ENCODE measurements around the gene LARP7.
A peak's percentile ranks its signal among the peaks of the same experiment; 100 is the strongest.

Gene LARP7

DNA sequence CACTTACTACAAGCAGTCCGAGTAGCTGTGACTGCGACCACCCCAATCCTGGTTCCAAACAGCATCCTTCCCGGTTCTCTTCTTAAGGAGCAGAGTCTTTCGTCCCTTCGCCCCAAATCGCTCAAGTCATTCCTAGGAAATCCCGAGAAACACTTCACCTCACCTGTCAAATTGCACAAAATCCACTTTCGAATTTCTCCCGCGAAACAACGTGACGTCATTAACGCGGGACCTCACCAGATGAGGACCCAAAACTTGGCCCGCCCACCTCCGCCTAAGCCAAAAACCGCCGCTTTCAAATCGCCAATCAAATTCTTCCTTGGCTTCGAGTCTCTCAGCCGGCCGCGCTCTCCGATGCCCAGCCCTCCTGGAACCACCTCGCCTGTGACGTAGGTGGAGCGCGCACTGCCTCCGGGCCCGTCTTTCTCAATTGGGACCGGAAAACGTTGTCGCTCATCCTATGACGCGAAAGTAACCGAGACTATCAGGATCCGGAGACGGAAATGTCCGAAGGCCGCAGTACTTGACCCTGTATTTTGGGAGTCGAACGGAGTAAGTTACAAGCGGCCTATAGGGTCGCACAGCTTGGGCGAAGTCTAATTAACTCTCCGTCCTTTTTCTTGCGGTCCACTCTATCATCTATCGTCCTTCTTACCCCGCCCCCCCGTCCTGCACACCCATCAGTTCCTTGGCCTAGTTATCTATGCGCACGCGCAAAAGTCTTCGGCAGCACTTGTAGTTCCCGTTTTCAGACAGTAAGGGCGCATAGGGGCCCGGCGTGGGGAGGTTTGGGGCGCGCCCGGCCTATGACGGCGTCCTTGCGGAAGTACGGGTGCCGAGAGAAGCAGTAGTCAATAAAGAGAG lies at the start of gene LARP7, which contains the start of gene ZGRF1:
Gene LARP7 (plus strand): TSS at position 456 of the 864 bp plus-strand sequence. CDS start 7,527 bp downstream, outside the sequence.
Gene ZGRF1 (minus strand): TSS at position 222 of the 864 bp plus-strand sequence. CDS start 3,733 bp downstream, outside the sequence.
- DNase-seq (ENCODE audit: low read depth), result peak; percentile 98
- TF ChIP-seq MYC (IDR thresholded peaks at IDR 0.05; ENCODE audit: low read depth, low read length) (peak; percentile 45), CTCF (IDR thresholded peaks at IDR 0.05; ENCODE audit: low read depth, low read length) (peak; percentile 47), POLR2A (IDR thresholded peaks at IDR 0.05; ENCODE audit: extremely low read depth, insufficient read length) (peak; percentile 27)
- TF ChIP-seq, protein P1, sequence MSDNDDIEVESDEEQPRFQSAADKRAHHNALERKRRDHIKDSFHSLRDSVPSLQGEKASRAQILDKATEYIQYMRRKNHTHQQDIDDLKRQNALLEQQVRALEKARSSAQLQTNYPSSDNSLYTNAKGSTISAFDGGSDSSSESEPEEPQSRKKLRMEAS (IDR thresholded peaks at IDR 0.05; ENCODE audit: low read depth, low read length), result peak; percentile 46; the same call in 1 of the 2 replicates
- H3K4me3 ChIP-seq (ENCODE audit: low read depth, low read length), result peak within 1 kb of the TSS; percentile 98

- H3K4me3 ChIP-seq (ENCODE audit: low read depth, low read length), result no peak overlapping the region
- TF ChIP-seq MYC (IDR thresholded peaks at IDR 0.05; ENCODE audit: low read depth, low read length), result no peak
- DNase-seq (ENCODE audit: low read depth), result peak; percentile 24
Observed at GRCh38 chr4:112589206-112589605, 47.7 kb upstream of the LARP7 start.

- no peak for DNase-seq (ENCODE audit: low read depth)
- no peak overlapping the region for H3K4me3 ChIP-seq (ENCODE audit: low read depth, low read length)
- TF ChIP-seq, protein P1 (IDR thresholded peaks at IDR 0.05; ENCODE audit: low read depth, low read length), result no peak
- no peak for TF ChIP-seq CTCF (IDR thresholded peaks at IDR 0.05; ENCODE audit: low read depth, low read length)
- no peak for TF ChIP-seq MYC (IDR thresholded peaks at IDR 0.05; ENCODE audit: low read depth, low read length)
- no peak for TF ChIP-seq POLR2A (IDR thresholded peaks at IDR 0.05; ENCODE audit: extremely low read depth, insufficient read length)
Observed at GRCh38 chr4:112591593-112591992, 45.4 kb upstream of the LARP7 start.

GRCh38 chr4:112592717-112593116 lies 44.2 kb upstream of the LARP7 start:
- TF ChIP-seq CTCF (IDR thresholded peaks at IDR 0.05; ENCODE audit: low read depth, low read length), result no peak
- TF ChIP-seq, protein P1 (IDR thresholded peaks at IDR 0.05; ENCODE audit: low read depth, low read length), result no peak
- no peak for TF ChIP-seq POLR2A (IDR thresholded peaks at IDR 0.05; ENCODE audit: extremely low read depth, insufficient read length)
- TF ChIP-seq MYC (IDR thresholded peaks at IDR 0.05; ENCODE audit: low read depth, low read length), result no peak
- no peak overlapping the region for H3K4me3 ChIP-seq (ENCODE audit: low read depth, low read length)
- no peak for DNase-seq (ENCODE audit: low read depth)

GRCh38 chr4:112593438-112594133 lies 43.4 kb upstream of the LARP7 start:
- H3K4me3 ChIP-seq (ENCODE audit: low read depth, low read length), result no peak overlapping the region
- TF ChIP-seq CTCF (IDR thresholded peaks at IDR 0.05; ENCODE audit: low read depth, low read length) (no peak), POLR2A (IDR thresholded peaks at IDR 0.05; ENCODE audit: extremely low read depth, insufficient read length) (no peak), MYC (IDR thresholded peaks at IDR 0.05; ENCODE audit: low read depth, low read length) (no peak)
- TF ChIP-seq, protein P1 (IDR thresholded peaks at IDR 0.05; ENCODE audit: low read depth, low read length), result no peak
- no peak for DNase-seq (ENCODE audit: low read depth)

DNA sequence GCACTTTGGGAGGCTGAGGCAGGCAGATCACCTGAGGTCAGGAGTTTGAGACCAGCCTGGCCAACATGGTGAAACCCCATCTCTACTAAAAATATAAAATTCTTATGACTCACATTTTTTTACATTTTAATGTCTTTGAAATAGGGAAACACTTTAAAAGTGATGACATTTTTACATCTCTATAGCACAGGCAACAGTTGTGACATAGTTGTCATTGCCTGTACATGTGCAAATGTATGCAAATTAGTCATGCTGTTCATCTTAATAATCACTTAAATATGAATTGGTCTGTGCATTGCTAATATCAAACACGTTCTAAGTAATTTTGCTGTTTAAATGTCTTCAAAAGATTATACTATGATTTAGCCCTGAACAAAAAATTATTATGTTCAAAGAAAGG lies 42.0 kb upstream of the LARP7 start:
- TF ChIP-seq MYC (IDR thresholded peaks at IDR 0.05; ENCODE audit: low read depth, low read length), result no peak
- TF ChIP-seq, protein P1 (IDR thresholded peaks at IDR 0.05; ENCODE audit: low read depth, low read length), result no peak
- no peak for TF ChIP-seq POLR2A (IDR thresholded peaks at IDR 0.05; ENCODE audit: extremely low read depth, insufficient read length)
- no peak for TF ChIP-seq CTCF (IDR thresholded peaks at IDR 0.05; ENCODE audit: low read depth, low read length)
- no peak overlapping the region for H3K4me3 ChIP-seq (ENCODE audit: low read depth, low read length)
- DNase-seq (ENCODE audit: low read depth), result no peak
